DND-41 (cell line): ENCODE data around the gene ALDH3A1.

Source experiments
- ATAC-seq: fragments of 200-7000 bp; cut with Tn5 transposase; 3 replicates; pipeline ENCODE4 v1.9.1; 2021; ENCODE audit warnings: low read depth; ENCODE audit not compliant: insufficient read depth
- DNase-seq: peaks from one replicate; pipeline ENCODE4 v3.0.0-alpha.2; 2020
- H2AFZ ChIP-seq: 2 replicates; pipeline ENCODE4 v1.6.0; 2012; ENCODE audit warnings: low read depth, low read length
- H3K27ac ChIP-seq: 2 replicates; pipeline ENCODE4 v1.5.1; 2012; ENCODE audit warnings: low read length, inconsistent platforms
- H3K27me3 ChIP-seq: fragments of 200-600 bp; sonication (generic); 2 replicates; pipeline ENCODE4 v1.6.0; 2012; ENCODE audit warnings: low read length, mild to moderate bottlenecking, inconsistent platforms; ENCODE audit not compliant: insufficient read depth, poor library complexity
- H3K36me3 ChIP-seq: 2 replicates; pipeline ENCODE4 v1.5.1; 2012; ENCODE audit warnings: low read length, inconsistent platforms; ENCODE audit not compliant: insufficient read depth
- H3K4me1 ChIP-seq: 2 replicates; pipeline ENCODE4 v1.5.1; 2012; ENCODE audit warnings: mild to moderate bottlenecking, low read length; ENCODE audit not compliant: insufficient read depth
- H3K4me2 ChIP-seq: 2 replicates; pipeline ENCODE4 v1.6.0; 2012; ENCODE audit warnings: mild to moderate bottlenecking, moderate library complexity, low read length, inconsistent platforms; ENCODE audit not compliant: insufficient read depth
- H3K4me3 ChIP-seq, 2 experiments: fragments of 200-600 bp in 1 of 2; shearing (Covaris generic) in 1 of 2; 2 replicates each; pipeline ENCODE4 v1.5.1; 2012 to 2016; ENCODE audit warnings: inconsistent platforms in 2 of 2, low read length in 2 of 2, mild to moderate bottlenecking in 2 of 2, low read depth in 1 of 2, moderate library complexity in 1 of 2
- H3K79me2 ChIP-seq: 2 replicates; pipeline ENCODE4 v1.6.0; 2012; ENCODE audit warnings: low read length, inconsistent platforms; ENCODE audit not compliant: insufficient read depth
- H3K9ac ChIP-seq: 2 replicates; pipeline ENCODE4 v1.6.0; 2012; ENCODE audit warnings: low read depth, mild to moderate bottlenecking, inconsistent platforms, low read length, moderate library complexity
- H3K9me3 ChIP-seq: 2 replicates; pipeline ENCODE4 v1.5.1; 2012; ENCODE audit warnings: low read length, moderate library complexity, mild to moderate bottlenecking, inconsistent platforms; ENCODE audit not compliant: insufficient read depth, severe bottlenecking
- H4K20me1 ChIP-seq: 2 replicates; pipeline ENCODE4 v1.6.0; 2012; ENCODE audit warnings: low read length; ENCODE audit not compliant: insufficient read depth
- EZH2 ChIP-seq: IDR thresholded peaks from 3 replicates; pipeline ENCODE4 v1.6.1; 2012; ENCODE audit warnings: borderline replicate concordance, low read depth, mild to moderate bottlenecking, moderate library complexity, low read length, inconsistent platforms; ENCODE audit not compliant: severe bottlenecking
- TF ChIP-seq, protein P1 (sequence below): IDR thresholded peaks from 2 replicates; pipeline ENCODE4 v1.5.1; 2012; ENCODE audit warnings: borderline replicate concordance, low read length, moderate library complexity, mild to moderate bottlenecking; ENCODE audit not compliant: poor library complexity, severe bottlenecking; ENCODE audit errors: extremely low read depth

Gene ALDH3A1

DNA sequence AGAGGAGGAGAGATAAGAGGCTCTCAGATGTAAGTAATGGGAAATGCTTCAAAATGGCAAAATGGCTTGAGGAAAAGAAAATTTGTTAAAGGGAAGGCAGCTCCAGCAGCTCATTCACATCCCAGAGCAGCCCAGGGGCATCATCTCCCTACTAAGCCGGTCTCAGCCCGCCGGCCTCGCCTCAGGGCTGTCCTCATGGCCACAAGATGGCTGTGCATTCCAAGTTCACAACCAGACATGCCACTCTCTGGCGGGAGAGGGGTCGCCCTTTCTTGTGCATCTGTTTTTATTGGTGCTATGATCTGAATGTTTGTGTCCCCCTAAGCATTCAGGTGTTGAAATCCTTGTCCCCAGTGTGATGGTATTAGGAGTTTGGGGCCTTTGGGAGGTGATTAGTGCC is 18.2 kb downstream of the ALDH3A1 start:
- no peaks in the 10 kb centered on the region for H3K4me1 ChIP-seq
- no peaks in the 10 kb centered on the region for H3K9me3 ChIP-seq
- no peak for ATAC-seq
- H3K79me2 ChIP-seq, result no peaks in the 10 kb centered on the region
- no peaks in the 10 kb centered on the region for H3K36me3 ChIP-seq
- H3K27ac ChIP-seq, result no peak overlapping the region
- H3K4me2 ChIP-seq, result no peak overlapping the region
- no peak overlapping the region for H3K4me3 ChIP-seq
- no peak overlapping the region for H3K9ac ChIP-seq
- no peak for DNase-seq
- no peaks in the 10 kb centered on the region for H4K20me1 ChIP-seq
- no peak overlapping the region for H2AFZ ChIP-seq
- H3K27me3 ChIP-seq, result peaks cover 6% of the 10 kb centered on the region
- TF ChIP-seq, protein P1, sequence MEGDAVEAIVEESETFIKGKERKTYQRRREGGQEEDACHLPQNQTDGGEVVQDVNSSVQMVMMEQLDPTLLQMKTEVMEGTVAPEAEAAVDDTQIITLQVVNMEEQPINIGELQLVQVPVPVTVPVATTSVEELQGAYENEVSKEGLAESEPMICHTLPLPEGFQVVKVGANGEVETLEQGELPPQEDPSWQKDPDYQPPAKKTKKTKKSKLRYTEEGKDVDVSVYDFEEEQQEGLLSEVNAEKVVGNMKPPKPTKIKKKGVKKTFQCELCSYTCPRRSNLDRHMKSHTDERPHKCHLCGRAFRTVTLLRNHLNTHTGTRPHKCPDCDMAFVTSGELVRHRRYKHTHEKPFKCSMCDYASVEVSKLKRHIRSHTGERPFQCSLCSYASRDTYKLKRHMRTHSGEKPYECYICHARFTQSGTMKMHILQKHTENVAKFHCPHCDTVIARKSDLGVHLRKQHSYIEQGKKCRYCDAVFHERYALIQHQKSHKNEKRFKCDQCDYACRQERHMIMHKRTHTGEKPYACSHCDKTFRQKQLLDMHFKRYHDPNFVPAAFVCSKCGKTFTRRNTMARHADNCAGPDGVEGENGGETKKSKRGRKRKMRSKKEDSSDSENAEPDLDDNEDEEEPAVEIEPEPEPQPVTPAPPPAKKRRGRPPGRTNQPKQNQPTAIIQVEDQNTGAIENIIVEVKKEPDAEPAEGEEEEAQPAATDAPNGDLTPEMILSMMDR, result no peak
- TF ChIP-seq EZH2, result no peak

DNA sequence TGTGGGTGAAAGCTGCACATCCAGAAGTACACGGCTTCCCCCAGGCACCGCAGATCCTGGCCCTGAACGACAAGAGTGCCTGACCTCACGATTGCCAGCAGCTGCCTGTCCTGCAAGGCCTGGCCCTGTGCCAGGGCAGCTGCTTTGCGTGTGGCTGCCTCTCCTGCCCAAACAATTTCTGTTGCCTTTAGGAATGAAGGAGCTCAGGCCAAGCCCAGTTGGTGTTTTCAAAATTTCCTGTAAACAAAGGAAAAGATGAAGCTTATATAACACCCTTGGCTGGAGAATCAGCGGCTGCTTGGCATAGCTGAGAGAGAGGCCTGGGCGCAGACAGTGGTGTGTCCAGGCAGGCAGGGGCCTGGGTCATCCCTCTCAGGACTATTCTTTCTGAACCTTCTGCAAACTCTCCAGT is 20.0 kb downstream of the ALDH3A1 start:
- Histone ChIP-seq H3K4me2 (no peak overlapping the region), H3K9me3 (no peaks in the 10 kb centered on the region), H4K20me1 (no peaks in the 10 kb centered on the region), H2AFZ (no peak overlapping the region), H3K9ac (no peak overlapping the region), H3K27me3 (peaks cover 6% of the 10 kb centered on the region), H3K27ac (no peak overlapping the region), H3K79me2 (no peaks in the 10 kb centered on the region), H3K4me3 (no peak overlapping the region), H3K4me1 (no peaks in the 10 kb centered on the region), H3K36me3 (no peaks in the 10 kb centered on the region)
- ATAC-seq (no peak), DNase-seq (no peak)
- TF ChIP-seq, protein P1, result no peak
- TF ChIP-seq EZH2, result no peak

DNA sequence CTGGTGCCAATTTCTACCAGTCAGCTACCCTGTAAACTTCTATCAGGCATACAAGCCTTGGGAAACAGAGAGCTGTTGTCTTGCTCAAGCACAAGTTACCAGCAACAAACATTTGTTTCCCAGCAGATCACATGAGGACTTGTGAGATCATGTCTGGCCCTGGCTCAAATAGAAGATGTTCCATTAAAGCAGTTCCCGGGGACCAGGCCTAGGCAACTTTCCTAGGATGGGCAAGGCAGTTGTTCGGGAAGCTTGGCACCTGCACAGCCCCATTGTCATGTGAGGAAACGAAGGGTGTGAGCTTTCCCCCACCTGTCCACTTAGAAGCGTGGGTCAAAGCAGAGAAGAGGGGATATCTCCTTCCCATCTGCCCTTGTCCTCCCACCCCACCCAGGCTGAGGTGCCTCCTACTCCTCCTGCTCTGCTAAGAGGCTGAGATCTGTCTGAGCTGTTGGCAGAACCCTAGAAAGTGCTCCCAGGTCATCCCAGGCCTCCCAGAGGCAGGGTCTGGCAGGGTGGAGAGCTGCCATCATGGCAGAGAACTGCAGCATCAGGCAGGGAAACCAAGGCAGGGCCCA is 20.5 kb downstream of the ALDH3A1 start:
- Histone ChIP-seq H3K4me1 (no peaks in the 10 kb centered on the region), H4K20me1 (no peaks in the 10 kb centered on the region), H3K36me3 (no peaks in the 10 kb centered on the region), H3K4me2 (no peak overlapping the region), H3K9me3 (no peaks in the 10 kb centered on the region), H3K27ac (no peak overlapping the region), H3K79me2 (no peaks in the 10 kb centered on the region), H3K9ac (no peak overlapping the region), H3K27me3 (peaks cover 6% of the 10 kb centered on the region), H2AFZ (no peak overlapping the region), H3K4me3 (no peak overlapping the region)
- TF ChIP-seq, protein P1, result no peak
- no peak for TF ChIP-seq EZH2
- ATAC-seq, result no peak
- no peak for DNase-seq
